Cerebellar cortex (tissue), 1 donor: ENCODE measurements around the gene ZNRF4.
"Not testable (repeated sequence)": the region's sequence is repeated elsewhere in the genome, so short reads cannot be mapped to it uniquely, and the experiment has no call there.

ENCODE experiments used
- DNase-seq: peaks from one replicate; pipeline ENCODE4 v3.0.0-alpha.2; 2015; ENCODE audit warnings: low spot score

The ZNRF4 gene

DNA sequence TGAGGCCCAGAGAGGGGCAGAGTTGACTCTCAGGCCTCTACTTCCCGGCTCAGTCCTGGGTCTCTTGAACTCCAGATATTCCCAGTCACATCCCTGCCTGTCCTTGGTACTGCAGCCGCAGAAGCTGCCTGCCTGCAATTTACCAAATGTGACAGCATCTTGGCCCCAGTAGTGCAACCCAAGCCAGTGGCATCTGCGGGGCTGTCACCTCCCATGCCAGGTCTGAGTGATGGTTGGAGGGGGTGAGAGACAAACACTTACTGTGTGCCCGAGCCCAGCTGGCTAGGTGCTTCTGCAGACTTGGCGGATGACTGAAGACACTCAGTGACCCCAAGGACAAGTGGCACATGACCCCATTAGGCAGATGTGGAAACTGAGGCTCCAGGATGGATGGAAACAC is 18.4 kb downstream of the ZNRF4 start:
- DNase-seq = no peak

DNA sequence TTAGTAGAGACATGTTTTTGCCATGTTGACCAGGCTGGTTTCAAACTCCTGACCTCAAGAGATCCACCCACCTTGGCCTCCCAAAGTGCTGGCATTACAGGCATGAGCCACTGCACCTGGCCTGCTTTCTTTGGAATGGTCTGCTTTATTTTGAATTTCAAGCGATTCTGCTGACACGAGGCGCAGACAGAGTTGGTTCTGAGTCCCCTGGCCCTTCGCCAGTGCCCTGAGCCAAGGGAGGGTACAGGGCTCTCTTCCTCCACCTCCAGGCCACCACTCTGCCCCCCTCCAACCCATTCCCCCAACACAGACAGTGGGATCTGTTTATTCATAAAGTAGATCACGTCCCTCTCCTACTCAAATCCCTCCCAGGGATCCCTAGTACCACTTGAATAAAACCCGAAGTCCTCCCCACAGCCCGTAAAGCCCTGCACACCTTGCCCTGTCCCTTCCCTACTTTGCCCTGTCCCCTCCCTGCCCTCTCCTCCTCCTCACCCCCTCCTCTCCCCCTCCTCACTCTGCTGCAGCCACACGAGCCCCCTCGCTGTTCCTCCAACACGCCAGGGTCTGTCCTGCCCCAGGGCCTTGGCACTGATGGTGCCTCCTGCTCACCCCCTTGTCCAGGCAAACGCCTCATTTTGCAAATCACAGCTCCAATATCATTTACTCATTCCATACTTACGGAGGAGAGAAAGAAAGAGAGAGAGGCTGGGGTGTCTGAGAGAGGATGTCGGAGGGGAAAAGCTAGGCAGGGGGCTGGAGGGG is 22.4 kb downstream of the ZNRF4 start:
- no peak for DNase-seq

DNA sequence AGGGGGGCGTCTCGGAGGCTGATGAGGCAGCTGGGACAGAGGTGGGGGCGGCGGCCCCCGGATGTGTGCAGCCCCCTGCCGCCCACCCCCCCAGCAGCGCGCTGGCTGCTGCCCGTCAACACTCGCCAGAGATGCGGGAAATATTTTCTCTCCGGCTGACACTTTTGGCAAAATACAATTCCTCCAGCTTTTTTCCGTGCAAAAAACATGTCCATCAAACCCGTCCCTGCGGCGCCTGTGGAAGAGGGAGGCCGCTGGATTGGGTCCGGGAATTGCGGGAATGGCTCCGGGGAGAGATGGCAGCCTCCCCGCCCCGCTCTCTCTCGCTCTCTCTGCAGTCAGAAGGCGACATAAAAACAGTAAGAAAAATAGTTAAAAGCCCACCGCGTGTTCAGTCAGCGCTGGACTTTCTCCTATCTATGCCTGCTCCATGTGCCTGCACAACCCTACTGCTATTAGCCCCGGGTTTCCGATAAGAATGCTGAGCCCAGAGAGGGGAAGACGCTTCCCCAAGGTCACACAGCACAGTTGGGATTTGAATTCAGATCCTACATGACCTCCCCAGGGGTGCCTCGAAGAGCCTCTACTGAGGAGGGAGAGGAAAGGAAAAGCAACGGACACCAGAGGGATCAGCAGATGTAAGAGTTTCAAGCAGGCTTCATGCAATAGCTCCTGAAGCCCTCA is 23.2 kb downstream of the ZNRF4 start:
- DNase-seq = no peak

DNA sequence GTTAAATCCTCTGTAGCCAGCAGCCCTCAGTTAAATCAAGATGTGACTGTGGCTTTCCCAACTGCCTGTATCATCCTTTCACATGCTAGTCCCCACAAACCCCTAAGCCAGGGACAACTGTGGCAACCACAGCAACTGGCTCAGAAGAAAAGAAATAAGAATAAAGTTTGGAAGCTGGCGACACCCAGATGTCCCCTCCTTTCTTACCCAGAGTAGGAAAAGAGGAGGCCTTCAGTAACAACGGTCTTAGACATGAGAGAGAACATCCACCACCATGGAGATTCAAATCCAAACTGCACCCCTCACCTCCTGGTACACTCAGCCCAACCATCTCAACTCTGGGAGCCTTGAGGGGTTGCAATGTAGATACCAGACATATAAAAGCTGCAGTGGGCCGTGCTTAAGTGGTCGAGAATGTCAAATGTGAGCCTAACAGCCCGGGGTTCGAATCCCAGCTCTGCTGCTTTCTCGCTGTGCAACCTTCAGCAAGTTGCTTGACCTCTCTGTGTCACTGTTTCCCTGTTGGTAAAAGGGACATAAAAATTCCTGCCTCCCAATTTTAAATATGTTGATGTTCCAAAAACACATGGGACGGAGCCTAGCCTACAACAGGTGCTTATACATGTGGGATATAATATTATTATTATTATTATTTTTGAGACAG is 23.8 kb downstream of the ZNRF4 start:
- no peak for DNase-seq

DNA sequence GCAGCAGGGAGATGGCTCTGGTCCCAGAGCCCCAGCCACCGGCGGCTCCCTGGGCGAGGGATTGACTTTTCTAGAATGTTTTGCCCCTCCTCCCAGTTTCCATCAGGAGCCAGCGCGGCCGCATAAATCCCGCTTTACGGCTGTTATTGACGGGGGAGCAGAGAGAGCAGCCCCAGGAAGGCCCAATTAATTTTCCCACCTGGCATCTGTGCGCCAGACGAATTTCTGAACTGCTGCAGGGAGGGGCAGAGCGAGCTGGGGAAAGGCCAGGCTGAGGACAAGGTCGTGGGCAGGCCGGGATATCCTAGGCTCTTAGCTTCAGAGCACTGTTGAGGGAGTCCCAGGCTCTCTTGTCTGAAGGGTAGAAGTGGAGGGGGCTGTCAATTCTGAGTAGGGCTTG is 24.7 kb downstream of the ZNRF4 start:
- DNase-seq = no peak

DNA sequence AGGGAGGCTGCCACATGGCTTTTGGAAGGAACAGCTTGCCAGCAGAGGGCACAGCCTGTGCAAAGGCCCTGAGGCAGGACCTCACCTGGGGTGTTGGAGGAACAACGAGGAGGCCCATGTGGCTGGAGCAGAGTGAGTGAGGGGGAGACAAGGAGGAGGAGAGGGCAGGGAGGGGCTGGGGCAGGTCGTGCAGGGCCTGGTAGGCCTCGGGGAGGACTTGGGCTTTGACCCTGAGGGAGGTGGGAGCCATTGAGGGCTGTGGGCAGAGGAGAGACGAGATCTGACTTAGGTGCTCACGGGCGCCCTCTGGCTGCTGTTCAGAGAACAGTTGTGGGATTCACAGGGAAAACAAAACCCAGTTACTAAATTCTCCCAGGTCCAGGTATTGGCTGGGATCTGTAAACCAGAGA is 25.2 kb downstream of the ZNRF4 start:
- peak; percentile 24 for DNase-seq

DNA sequence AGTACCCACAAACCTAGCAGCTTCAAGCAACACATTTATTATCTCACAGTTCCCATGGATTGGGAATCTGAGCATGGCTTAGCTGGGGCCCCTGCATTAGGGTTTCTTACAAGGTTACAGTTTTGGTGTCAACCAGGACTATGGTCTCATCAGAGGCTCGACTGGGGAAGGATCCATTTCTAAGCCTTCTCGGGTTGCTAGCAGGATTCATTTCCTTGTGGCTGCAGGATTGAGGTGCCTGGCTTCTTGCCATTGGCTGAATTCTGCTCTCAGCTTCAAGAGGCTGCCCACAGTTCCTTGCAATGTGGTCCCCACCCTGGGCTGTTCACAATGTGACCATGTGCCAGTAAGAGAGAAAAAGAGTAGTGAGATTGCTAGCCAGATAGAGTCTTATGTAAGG is 26.7 kb downstream of the ZNRF4 start:
- DNase-seq = no peak

DNA sequence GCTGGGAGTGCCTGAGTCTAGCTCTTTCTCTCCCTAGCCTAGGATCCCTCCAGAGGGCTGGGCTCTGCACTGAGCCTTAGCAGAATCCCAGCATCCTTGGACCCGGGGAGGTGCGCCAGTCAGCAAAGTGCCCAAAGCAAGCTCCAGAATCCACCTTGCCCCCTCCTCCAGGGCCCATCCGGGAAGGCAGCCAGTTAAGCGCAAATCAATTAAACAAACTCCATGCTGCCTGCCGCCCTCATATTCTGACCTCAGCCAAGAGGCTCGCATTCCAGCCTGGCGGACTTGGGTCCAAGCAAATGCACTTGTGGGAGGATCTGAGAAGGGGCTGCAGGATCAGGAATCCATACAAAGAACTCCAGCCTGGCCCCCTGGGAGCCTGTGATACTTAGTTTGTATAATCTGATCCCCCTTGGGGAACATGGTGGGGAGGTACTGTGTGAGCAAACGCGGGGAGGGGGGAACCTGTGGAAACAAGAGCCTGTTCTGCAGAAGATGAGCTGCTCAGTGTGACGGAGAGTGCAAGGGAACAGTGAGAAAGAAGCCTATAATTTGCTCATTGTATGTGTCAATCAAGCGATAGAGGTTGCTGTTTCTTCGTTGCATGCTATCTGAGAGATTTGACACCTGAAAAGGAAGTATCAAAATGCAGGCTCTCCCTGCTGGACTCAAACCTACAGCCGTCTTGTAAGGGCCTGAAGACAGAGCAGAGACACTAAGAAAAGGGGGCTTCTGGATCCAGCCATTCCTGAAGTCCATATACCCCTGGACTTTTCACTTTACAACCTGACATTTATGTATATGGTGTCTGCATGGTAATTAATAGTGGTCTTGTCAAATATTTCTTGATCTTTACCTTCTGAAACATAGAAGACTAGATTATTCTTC is 29.4 kb downstream of the ZNRF4 start:
- no peak for DNase-seq

DNA sequence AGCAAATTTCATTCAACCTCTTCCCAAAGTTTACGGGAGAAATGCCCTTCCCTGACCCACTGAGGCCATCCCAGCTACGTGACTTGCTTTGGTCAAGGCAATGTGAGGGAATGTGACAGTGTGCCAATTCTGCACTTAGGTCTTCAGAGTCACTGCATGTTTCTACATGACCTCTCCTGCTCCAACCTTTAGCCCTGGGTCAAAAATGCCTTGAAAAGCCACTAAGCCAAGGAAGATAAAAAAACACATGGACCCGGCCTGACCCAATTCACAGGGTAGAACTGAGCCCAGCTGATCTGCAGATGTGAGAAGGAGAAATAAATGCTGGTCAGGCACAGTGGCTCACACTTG is 30.0 kb downstream of the ZNRF4 start:
- no peak for DNase-seq

DNA sequence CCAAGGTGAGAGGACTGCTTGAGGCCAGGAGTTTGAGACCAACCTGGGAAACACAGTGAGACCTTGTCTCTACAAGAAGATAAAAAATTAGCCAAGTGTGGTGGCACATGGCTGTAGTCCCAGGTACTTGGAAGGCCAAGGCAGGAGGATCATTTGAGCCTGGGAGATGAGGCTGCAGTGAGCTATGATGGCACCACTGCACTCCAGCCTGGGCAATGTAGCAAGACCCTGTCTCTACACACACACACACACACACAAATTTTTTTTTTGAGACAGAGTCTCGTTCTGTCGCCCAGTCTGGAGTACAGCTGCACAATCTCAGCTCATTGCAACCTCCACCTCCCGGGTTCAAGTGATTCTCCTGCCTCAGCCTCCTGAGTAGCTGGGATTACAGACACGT is 30.4 kb downstream of the ZNRF4 start:
- not testable (repeated sequence) for DNase-seq

DNA sequence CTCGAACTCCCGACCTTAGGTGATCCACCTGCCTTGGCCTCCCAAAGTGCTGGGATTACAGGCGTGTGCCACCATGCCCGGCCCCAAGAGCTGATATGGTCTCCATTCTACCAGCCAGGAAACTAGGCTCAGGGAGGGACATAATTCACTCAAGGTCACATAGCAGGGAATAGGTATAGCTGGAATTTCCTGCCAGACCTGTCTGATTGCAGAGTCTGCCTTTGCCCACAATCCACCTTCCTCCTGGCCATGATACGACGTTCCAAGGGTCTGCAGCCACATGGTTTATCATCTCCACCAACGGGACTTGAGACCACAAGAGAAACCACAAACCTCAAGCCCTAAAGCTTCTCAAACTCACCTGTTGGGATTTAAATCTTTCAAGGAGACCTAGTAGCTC is 32.0 kb downstream of the ZNRF4 start:
- DNase-seq = no peak

DNA sequence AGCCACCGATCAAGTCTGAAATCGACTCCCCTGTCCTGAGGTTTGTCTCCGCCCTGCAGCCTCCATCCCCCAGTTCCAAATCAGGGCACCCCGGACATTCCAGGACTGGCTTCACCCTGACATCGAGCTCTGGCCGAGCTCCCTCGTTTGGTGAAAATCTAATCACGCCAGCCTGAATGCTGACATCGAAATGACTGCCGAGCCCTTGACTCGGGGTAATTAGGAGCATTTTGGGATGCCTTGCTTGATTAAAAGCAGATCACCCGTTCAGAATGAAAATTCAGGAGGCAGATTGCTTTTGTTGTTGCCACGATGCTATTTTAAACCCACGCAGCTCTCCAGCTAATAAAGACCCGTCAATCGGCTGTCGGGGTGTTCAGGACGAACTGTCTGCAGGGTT is 34.3 kb downstream of the ZNRF4 start:
- DNase-seq = no peak

DNA sequence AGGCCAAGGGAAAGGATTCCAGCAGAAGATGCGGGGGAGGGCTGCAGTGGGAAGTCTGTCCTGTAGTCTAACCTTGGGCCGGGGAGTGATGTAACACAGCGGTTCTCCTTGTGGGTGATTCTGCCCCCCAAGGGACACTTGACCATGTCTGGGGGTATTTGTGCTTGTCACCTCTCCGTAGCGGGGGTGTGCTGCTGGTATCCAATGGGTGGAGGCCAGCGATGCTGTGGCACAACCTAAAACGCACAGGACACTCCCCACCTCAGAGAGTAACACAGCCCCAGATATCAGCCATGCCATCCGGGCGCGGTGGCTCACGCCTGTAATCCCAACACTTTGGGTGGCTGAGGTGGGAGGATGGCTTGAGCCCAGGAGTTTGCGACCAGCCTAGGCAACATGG is 36.3 kb downstream of the ZNRF4 start:
- DNase-seq = no peak

DNA sequence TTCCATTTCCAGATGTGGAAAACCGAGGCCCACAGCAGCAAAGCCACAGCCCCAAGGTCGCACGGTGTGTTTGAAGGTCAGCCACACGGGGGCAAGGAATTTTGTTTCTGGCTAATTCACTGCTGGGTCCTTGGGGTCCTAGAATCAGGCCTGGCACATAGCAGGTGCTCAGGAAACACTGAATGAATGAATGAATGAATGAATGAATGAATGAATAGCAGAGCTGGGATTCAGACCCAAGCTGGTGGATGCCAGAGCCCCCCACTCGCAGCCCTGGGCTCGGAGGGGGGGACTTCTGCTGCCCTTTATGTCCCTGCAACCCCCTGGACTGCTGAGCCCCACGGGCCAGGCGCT is 37.0 kb downstream of the ZNRF4 start:
- no peak for DNase-seq

DNA sequence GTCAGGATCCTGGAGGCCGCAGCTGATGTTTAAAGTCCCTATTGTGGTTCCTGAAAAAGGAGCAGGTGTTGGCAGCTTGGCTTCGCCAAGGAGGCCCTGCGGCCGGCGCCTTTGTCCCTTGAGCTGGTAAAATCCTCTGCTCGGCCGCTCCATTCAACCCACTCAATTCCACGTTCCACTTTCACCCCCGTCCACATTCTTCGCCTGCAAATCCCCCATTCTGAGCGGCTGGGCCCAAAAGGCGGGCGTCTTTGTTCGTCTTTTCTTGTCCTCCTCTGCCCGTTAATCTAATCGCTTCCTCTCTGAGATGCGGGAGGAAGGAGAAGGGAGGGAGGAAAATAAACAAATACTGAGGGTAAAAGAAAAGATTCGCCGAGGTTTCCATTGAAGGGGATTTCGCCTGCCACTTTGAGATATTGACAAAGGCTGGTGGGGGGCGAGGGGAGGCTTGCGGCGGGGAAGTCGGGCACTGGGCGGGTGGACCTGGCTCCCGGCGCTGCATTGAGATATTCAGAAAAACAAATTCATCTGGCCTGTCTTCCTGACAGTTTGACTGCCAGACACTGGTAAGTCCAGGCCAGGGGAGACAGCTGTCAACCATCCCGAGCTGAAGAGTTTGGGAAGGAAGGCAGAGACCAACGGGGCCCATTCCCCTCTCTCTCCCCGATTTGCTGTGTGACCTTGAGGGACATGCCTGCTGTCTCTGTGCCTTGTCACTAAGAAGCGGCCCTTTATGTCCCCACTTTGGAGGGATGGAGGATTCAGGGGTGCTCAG is 37.6 kb downstream of the ZNRF4 start:
- DNase-seq = no peak

DNA sequence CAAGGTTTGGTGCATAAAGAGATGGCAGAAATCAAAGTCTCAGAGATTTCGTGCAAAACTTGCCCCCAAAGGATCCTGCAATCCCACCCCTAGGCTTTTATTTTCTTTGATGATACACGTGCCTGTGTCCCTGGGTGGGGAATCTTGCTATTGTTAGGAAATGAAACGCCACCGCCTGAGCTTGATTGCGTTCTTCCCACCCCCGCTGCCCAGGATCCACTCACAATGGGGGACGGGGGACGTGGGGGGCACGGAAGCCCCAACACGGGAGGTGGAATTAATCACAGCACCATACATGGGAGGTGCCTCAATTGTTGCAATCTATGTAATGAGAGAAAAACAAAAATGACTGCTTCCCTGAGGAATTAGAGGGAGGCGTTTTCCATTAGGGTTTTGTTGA is 39.6 kb downstream of the ZNRF4 start:
- no peak for DNase-seq

DNA sequence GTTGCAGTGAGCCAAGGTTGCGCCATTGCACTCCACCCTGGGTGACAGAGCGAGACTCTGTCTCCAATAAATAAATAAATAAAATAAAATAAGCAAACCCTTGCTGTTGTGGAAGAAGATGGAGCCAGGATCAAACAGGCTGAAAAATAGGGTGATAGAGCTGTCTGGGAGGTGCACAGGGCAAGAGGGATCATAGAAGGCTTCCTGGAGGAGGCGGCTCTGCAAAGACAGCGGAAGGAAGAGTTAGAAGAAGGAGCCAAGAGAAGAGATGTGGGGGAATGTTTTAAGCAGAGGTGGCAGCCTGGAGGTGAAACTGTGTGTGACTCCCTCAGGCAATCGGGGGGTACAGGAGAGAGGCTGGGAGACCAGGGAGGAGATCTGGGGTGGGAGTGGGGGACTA is 40.6 kb downstream of the ZNRF4 start:
- DNase-seq = no peak

DNA sequence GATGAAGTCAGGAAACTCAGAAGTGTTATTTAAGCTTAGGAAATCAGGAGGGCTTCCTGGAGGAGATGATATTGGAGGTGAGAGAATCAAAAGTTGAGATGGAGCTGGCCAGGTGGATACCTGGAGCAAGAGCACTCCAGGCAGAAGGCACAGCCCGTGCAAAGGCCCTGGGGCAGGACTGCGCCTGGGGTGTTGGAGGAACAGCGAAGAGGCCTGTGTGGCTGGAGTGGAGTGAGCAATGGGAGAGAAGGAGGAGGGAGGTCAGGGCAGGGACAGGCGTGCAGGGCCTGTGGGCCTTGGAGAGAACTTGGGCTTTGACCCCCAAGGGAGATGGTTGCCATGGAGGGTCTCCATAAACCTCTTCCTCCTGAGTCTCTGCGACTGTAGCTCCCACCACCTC is 42.1 kb downstream of the ZNRF4 start:
- DNase-seq = no peak

DNA sequence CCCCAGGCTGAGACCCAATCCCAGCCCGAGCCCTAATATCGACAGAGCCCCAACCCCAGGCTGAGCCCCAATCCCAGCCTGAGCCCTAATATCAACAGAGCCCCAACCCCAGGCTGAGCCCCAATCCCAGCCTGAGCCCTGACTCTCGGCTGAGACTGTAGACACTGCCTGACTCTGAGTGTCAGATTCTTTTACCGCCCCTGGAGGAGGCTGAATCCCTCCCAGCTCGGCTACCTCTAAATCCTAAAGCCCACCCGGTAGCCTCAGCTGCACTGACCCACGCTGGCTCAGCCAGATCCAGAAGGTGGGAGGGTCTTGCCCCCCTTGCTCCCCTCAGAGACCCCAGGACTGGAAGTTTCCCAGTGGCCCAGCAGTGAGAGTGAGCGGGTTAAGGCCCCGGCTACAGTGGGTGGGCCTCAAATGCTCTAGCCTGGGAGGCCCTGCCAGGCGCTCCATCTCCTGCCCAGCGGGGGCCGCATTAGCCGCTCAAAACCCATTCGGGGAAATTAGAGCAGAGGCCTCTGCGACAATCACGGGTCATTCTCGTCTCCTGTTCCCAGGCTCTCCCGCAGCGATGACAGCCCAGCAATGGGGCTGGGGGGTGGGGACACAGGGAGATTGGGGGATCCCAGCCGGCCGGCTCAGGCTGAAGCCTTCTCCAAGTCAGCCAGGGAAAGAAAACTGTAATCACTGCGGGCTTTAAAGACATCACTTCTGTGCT is 43.8 kb downstream of the ZNRF4 start:
- peak; percentile 17 for DNase-seq

DNA sequence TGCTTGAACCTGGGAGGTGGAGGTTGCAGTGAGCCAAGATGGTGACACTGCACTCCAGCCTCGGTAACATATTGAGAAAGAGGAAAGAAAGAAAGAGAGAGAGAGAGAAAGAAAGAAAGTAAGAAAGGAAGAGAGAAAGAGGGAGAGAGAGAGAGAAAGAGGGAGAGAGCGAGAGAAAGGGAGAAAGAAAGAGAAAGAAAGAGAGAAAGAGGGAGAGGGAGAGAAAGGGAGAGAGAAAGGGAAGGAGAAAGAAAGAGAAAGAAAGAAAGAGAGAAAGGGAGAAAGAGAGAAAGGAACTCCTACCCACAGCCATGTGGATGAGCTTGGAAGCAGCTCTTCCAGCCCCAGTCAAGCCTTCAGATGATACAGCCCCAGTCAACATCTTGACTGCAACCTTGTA is 46.7 kb downstream of the ZNRF4 start:
- DNase-seq = no peak

DNA sequence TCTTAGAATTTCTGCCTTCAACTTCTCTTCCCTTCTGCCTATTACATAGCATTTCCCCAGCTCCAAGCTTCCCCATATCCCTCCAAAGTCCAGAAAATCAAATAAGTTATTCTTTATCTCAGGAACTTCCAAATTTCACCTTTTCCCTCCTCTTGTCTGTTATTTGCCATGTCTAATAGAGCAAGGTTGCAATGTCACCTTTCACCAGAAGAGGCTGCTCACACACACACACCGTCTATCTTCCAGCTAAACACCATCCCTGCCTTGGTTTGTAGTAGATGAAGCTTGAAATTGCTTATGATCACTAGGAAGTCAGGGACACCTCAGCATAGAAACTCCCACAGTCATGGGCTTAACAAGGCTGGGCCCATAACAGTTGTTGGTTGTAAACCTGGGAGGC is 48.4 kb downstream of the ZNRF4 start:
- no peak for DNase-seq
